Frontal cortex (tissue), 4 donors: ENCODE measurements around the gene HACD3. TPM values are rescaled to one million over a fixed set of nuclear protein-coding genes. Genes with fewer than 3 reads are reported as not detected.

Experiments used
- DNase-seq, 2 donors: peaks; one replicate each; pipeline ENCODE4 v3.0.0; 2012; ENCODE audit warnings: low spot score in 2 of 2
- FAIRE-seq: peaks from 2 replicates; lab custom pipeline; 2012; peaks lifted over from hg19 to GRCh38; lab: Jason Lieb, UNC
- total RNA-seq: library from RNA; depleted of rRNA; stranded (reverse); fragments of >200 nt; gene quantifications from one replicate; pipeline ENCODE4 v1.2.3, GENCODE V29; 2014
- donor health status: control.
- donor health status: control.
- donor health status: control.

Gene HACD3
- total RNA-seq: 128 TPM

GRCh38 chr15:65530318-65531111, at the start of gene HACD3:
Gene HACD3 (plus strand): TSS chr15:65530463. CDS start chr15:65530632, 169 bp downstream.
- FAIRE-seq: no peak
- DNase-seq: peak; percentile 94

GRCh38 chr15:65484876-65485275, 45.4 kb upstream of the HACD3 start:
- FAIRE-seq (no peak), DNase-seq (no peak)

- no peak for FAIRE-seq
- DNase-seq: no peak
Measured at GRCh38 chr15:65494076-65494475, 36.2 kb upstream of the HACD3 start.

- no peak for FAIRE-seq
- no peak for DNase-seq
Measured at GRCh38 chr15:65509321-65509720, 20.9 kb upstream of the HACD3 start.

GRCh38 chr15:65512189-65512588, 18.1 kb upstream of the HACD3 start:
- DNase-seq (no peak), FAIRE-seq (no peak)

- FAIRE-seq (no peak), DNase-seq (peak in 1 of 2 donors; percentile 46)
Measured at GRCh38 chr15:65512807-65513416, 17.4 kb upstream of the HACD3 start.

GRCh38 chr15:65516997-65517865, 13.0 kb upstream of the HACD3 start, which contains the start of gene DPP8:
Gene DPP8 (minus strand): TSS chr15:65517689. CDS start chr15:65512553, 5,136 bp downstream.
- peak; percentile 84 to 85 for DNase-seq
- no peak for FAIRE-seq

- FAIRE-seq: no peak
- DNase-seq: no peak
Measured at GRCh38 chr15:65517866-65518207, 12.4 kb upstream of the HACD3 start.

- DNase-seq (no peak), FAIRE-seq (no peak)
Measured at GRCh38 chr15:65518633-65519285, 11.5 kb upstream of the HACD3 start.

- no peak for FAIRE-seq
Measured at GRCh38 chr15:65521350-65521749, 8.9 kb upstream of the HACD3 start.

GRCh38 chr15:65524226-65524625, 6.0 kb upstream of the HACD3 start:
- no peak for FAIRE-seq
- no peak for DNase-seq

More at GRCh38 chr15:65521350-65521749, 8.9 kb upstream of the HACD3 start:
- no peak for DNase-seq

GRCh38 chr15:65525622-65526021, 4.6 kb upstream of the HACD3 start:
- no peak for FAIRE-seq
- no peak for DNase-seq

GRCh38 chr15:65528461-65529060, 1.7 kb upstream of the HACD3 start:
- DNase-seq (no peak), FAIRE-seq (no peak)

- no peak for FAIRE-seq
- DNase-seq: no peak
Measured at GRCh38 chr15:65529762-65530317, 423 bp upstream of the HACD3 start.

- no peak for DNase-seq
Measured at GRCh38 chr15:65532738-65533051, 2.4 kb downstream of the HACD3 start.

GRCh38 chr15:65533057-65533756, 2.9 kb downstream of the HACD3 start:
- FAIRE-seq (no peak), DNase-seq (no peak)

More at GRCh38 chr15:65532738-65533051, 2.4 kb downstream of the HACD3 start:
- no peak for FAIRE-seq

- DNase-seq (no peak), FAIRE-seq (no peak)
Measured at GRCh38 chr15:65535192-65535591, 4.9 kb downstream of the HACD3 start.

- FAIRE-seq (no peak), DNase-seq (no peak)
Measured at GRCh38 chr15:65540314-65540713, 10.1 kb downstream of the HACD3 start.
